GM18526 (cell line): ENCODE measurements around the gene COA3.

ENCODE experiments used
- POLR2A ChIP-seq: IDR thresholded peaks from 3 replicates; pipeline ENCODE4 v1.6.1; 2011; ENCODE audit not compliant: insufficient read length; ENCODE audit errors: extremely low read depth

The COA3 gene

GRCh38 chr17:42832213-42832933 is 33.9 kb upstream of the COA3 start:
- no peak for TF ChIP-seq POLR2A

GRCh38 chr17:42830971-42831370 is 32.5 kb upstream of the COA3 start:
- TF ChIP-seq POLR2A: no peak

GRCh38 chr17:42827472-42827871 is 29.0 kb upstream of the COA3 start:
- no peak for TF ChIP-seq POLR2A

- no peak for TF ChIP-seq POLR2A
Observed at GRCh38 chr17:42821176-42821575, 22.7 kb upstream of the COA3 start.

- no peak for TF ChIP-seq POLR2A
Observed at GRCh38 chr17:42819939-42820535, 21.5 kb upstream of the COA3 start.

- no peak for TF ChIP-seq POLR2A
Observed at GRCh38 chr17:42818379-42818778, 19.9 kb upstream of the COA3 start.

- TF ChIP-seq POLR2A: no peak
Observed at GRCh38 chr17:42817866-42818265, 19.4 kb upstream of the COA3 start.

- TF ChIP-seq POLR2A: no peak
Observed at GRCh38 chr17:42814633-42815399, 16.3 kb upstream of the COA3 start.

- no peak for TF ChIP-seq POLR2A
Observed at GRCh38 chr17:42809250-42809649, 10.7 kb upstream of the COA3 start.

GRCh38 chr17:42806249-42806648 is 7.7 kb upstream of the COA3 start:
- no peak for TF ChIP-seq POLR2A

GRCh38 chr17:42804918-42805367 is 6.4 kb upstream of the COA3 start:
- no peak for TF ChIP-seq POLR2A

- no peak for TF ChIP-seq POLR2A
Observed at GRCh38 chr17:42803074-42803883, 4.8 kb upstream of the COA3 start.

- TF ChIP-seq POLR2A: no peak
Observed at GRCh38 chr17:42798011-42798382, 507 bp downstream of the COA3 start.

- no peak for TF ChIP-seq POLR2A
Observed at GRCh38 chr17:42797067-42798007, 1.2 kb downstream of the COA3 start.
